Activated CD4-positive, alpha-beta T cell treated with anti-CD3 and anti-CD28 coated beads, Interleukin-2, amount 50 U/mL, for 24 hours (primary cell): ENCODE measurements around the gene SZT2.

Experiments
- DNase-seq, 2 donors: peaks; one replicate each; pipeline ENCODE4 v3.0.0-alpha.2; 2020; ENCODE audit warnings: low read depth in 1 of 2, low spot score in 1 of 2

Gene SZT2

DNA sequence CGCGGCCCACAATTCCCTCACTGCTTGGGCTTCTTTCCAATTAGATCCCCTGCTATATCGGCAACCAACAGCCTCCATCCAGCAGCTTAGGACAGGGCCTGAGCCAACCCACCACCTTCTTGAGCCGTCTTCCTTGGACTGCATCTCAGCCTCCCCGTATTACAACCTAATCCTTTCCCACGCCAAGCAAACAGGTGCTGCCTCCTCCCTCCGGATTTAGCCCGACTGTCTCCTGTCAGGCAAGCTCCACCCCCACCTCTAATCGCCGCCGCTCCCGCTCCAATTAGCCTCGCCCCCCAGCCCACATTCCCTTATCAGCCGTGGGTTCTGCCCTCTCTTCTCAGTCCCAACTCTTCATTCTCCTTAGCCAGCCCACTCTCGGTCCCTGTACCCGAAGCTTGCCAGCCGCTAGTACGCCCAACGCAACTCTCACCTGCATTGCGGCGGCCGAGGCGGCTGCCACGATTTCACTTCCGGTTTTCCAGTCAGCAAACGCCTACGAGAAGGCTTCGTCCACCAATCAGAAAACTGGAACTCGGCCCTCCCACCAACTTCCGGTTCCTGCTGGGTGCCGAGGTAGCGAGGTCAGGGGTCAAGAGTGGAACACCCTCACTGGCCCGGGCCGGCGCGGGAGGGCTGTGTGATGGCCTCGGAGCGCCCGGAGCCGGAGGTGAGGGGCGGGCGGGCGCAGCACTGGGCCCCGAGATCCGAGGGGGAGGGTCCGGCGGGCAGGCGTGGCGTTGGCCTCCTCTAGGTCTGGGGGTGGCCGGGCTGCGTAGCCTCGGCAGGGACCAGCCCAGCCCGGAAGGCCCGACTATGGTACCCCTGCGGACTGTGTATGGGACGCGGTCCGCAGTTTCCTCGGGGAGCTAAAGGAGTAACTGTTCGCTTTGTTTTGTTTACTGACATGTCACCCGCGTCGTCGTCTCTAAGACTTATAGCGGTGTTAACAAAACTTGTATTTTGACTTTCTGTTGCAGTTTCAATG, at the start of gene SZT2, which contains the start of gene MED8:
Gene SZT2, plus strand, starts transcription at position 574 of the 988 bp plus-strand sequence. Its CDS starts 70 bp downstream, at position 644.
Gene MED8, minus strand, starts transcription at position 475 of the 988 bp plus-strand sequence. Its CDS starts 36 bp downstream, at position 439.
- peak; percentile 84 to 93 for DNase-seq

- no peak for DNase-seq
Measured at GRCh38 chr1:43340559-43340958, 49.1 kb upstream of the SZT2 start.

GRCh38 chr1:43344267-43344850, 45.3 kb upstream of the SZT2 start:
- no peak for DNase-seq

GRCh38 chr1:43345120-43345519, 44.6 kb upstream of the SZT2 start:
- DNase-seq = no peak

DNA sequence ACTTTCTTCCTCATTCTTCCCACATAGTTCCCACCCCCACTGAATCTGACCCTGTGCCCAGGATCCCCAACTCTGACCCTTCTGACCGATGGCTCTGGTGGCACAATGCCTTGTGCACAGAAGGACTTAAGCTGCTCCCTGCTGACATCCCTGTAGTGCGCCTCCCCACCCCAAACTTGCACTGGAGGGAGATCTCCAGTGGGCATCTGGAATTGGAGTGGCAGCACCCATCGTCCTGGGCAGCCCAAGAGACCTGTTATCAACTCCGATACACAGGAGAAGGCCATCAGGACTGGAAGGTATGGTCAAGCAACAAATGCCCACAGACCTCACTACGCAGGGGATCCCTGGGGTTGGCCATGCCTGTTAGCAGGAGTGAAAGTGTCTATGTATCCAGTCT, 43.1 kb upstream of the SZT2 start:
- no peak for DNase-seq

- DNase-seq = no peak
Measured at GRCh38 chr1:43348343-43348808, 41.3 kb upstream of the SZT2 start.

GRCh38 chr1:43348809-43349593, 40.7 kb upstream of the SZT2 start:
- DNase-seq = no peak

- no peak for DNase-seq
Measured at GRCh38 chr1:43349594-43350306, 39.9 kb upstream of the SZT2 start.

GRCh38 chr1:43350976-43351375, 38.7 kb upstream of the SZT2 start:
- no peak for DNase-seq

- DNase-seq = no peak
Measured at GRCh38 chr1:43351421-43352350, 38.0 kb upstream of the SZT2 start.

DNA sequence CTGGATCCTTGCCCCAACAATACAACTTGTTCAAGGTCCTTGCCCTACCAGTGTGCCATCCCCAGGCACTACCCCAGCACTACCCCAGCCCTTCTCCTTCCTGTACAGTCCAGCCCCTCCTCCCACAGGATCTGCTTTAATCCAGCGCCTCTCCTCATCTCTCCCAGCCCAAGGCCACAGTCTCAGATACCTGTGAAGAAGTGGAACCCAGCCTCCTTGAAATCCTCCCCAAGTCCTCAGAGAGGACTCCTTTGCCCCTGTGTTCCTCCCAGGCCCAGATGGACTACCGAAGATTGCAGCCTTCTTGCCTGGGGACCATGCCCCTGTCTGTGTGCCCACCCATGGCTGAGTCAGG, 37.4 kb upstream of the SZT2 start:
- DNase-seq = no peak

DNA sequence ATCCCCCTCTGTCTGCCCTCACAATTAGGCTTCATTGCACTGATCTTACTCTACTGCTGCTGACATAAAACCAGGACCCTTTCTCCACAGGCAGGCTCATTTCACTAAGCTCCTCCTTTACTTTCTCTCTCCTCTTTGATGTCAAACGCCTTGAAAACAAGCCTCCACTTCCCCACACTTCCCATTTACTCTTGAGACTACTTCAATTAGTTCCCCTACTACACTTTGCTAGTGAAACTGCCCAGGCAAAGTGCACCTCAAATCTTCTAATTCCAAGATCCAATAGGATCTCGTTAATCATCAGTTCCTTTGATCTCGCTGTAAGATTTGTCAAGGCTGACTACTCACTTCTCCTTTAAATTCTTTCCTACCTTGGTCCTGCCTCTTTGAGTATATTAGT, 36.8 kb upstream of the SZT2 start:
- no peak for DNase-seq

- DNase-seq = no peak
Measured at GRCh38 chr1:43354471-43354870, 35.2 kb upstream of the SZT2 start.

- DNase-seq = no peak
Measured at GRCh38 chr1:43354936-43355335, 34.8 kb upstream of the SZT2 start.

- no peak for DNase-seq
Measured at GRCh38 chr1:43357251-43357650, 32.4 kb upstream of the SZT2 start.

DNA sequence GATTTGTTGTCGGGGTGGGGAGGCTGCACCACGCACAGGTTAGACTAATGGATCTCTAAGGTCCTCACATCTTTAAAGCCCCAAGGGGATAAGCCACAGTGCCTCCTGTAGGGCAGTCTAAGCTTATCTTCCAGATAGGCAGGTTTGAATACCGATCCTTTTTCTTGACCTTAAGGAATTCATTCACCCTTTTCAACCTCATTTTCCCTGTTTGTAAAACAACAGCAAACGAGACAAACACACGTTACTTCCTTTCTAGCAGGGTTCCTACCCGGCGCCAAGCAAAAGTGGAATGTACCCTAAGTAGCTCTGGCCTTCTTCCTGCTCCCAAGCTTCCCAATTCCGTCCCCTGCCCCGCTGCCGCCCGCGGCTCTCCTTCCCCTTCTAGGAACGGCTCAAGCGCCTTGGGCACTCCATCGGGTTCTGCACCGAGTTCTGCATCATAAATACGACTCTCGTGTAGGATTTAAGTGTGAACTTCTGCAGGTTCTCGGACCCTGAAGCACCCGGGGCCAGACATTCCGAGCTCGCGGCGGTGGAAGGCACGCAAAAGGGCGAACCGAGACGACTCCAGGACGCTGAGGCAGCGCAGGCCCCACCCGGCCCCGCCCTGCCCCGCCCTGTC, 31.5 kb upstream of the SZT2 start:
- no peak for DNase-seq

GRCh38 chr1:43358746-43359693, 30.7 kb upstream of the SZT2 start, which contains the start of gene CDC20:
CDC20 (plus strand) TSS chr1:43358981; CDS start chr1:43359216, 235 bp downstream.
- DNase-seq = peak; percentile 97 to 100

DNA sequence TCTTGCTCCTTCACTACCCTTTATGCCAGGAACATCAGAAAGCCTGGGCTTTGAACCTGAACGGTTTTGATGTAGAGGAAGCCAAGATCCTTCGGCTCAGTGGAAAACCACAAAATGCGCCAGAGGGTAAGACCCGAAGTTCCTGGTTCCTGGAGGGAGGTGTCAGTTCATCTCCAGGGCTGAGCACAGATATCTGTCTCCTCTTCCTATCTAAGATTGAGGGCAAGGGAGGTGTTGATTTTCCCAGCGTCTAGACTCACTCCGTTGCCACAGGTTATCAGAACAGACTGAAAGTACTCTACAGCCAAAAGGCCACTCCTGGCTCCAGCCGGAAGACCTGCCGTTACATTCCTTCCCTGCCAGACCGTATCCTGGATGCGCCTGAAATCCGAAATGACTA, 30.0 kb upstream of the SZT2 start:
- DNase-seq = no peak
